HG03520 (cell line): ENCODE results near the gene SCAI.
"Not testable (repeated sequence)": the region's sequence is repeated elsewhere in the genome, so short reads cannot be mapped to it uniquely, and the experiment has no call there.

Experiments
- ATAC-seq: cut with Tn5 transposase; IDR thresholded peaks from one replicate; pipeline ENCODE4 v1.9.1; 2021; ENCODE audit warnings: mild to moderate bottlenecking, moderate library complexity; ENCODE audit not compliant: unreplicated experiment

Gene SCAI

DNA sequence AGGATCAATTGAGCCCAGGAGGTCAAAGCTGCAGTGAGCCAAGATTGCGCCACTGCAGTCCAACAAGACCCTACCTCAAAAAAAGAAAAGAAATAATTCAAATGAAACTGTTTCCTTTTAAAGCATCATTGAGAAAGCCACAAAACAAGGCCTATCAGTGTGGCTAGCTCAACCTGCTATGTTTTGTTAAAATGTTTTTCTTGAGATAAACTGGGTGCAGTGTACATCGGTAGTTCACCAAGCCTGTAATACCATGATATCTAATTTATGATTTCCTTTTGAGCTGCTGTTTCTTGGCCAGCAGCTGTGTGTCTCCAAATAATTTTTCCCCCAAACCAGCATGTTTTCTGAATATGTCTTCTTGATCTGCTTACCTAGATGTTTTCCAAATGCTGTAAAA is 105.2 kb downstream of the SCAI start:
- no peak for ATAC-seq

DNA sequence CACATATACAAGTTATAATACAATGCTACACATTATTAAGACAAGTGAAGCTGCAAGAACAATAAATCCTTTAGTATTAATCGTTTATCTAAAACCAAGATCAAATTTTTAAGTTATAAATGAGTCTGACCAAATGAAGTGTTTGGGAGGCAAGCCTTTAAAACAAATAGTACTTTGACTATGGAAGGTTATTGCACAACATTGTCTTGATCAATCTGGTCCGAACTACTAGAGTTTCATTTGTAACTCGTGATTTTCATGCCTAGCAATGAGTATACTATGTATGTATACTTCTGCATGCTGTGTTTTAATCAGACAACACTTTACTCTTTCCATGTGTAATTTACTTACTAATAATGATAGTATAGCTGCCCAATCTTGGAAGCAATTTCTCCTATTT is 115.3 kb downstream of the SCAI start:
- ATAC-seq, result no peak

DNA sequence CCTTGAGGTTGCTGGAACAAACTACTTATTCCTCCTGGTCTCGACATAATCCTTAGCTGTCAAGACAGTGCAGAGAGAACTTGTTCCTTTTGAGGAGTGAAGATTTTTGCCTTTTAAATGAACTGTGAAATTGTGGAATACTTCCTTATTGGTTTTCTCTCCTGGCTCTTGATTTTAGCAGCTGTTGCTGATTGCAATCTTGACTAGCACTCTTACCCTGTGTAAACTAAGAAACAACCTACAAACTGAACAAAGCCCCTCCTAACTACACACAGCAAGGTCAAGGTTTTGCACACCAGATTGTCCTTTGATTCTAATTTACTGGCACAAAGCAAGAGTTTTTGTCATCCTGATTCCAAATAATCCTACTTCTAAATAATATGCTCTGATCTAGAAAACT is 118.4 kb downstream of the SCAI start:
- no peak for ATAC-seq

DNA sequence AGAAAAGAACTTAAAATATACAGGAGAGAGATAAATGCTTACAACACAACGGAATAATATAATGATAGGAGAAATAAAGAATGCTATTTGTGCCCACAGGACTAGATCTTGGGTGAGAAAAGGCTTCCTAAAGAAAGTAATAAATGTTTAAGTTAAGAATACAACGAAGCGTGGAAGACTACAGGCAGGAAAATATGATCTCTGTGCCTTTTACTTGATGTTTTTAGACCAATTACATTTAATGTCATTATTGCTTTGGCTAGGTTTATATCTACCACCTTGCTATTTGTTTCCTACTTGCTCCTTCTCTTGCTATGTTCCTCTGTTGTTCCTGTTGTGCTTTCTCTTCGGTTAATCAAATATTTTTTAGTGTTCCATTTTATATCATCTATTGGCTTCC is 122.3 kb downstream of the SCAI start:
- ATAC-seq, result no peak

DNA sequence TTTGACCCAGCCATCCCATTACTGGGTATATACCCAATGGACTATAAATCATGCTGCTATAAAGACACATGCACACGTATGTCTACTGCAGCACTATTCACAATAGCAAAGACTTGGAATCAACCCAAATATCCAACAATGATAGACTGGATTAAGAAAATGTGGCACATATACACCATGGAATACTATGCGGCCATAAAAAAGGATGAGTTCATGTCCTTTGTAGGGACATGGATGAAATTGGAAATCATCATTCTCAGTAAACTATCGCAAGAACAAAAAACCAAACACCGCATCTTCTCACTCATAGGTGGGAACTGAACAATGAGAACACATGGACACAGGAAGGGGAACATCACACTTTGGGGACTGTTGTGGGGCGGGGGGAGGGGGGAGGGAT is 127.7 kb downstream of the SCAI start:
- not testable (repeated sequence) for ATAC-seq

DNA sequence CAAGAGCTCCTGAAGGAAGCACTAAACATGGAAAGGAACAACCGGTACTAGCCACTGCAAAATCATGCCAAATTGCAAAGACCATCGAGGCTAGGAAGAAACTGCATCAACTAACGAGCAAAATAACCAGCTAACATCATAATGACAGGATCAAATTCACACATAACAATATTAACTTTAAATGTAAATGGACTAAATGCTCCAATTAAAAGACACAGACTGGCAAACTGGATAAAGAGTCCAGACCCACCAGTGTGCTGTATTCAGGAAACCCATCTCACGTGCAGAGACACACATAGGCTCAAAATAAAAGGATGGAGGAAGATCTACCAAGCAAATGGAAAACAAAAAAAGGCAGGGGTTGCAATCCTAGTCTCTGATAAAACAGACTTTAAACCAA is 131.3 kb downstream of the SCAI start:
- not testable (repeated sequence) for ATAC-seq

DNA sequence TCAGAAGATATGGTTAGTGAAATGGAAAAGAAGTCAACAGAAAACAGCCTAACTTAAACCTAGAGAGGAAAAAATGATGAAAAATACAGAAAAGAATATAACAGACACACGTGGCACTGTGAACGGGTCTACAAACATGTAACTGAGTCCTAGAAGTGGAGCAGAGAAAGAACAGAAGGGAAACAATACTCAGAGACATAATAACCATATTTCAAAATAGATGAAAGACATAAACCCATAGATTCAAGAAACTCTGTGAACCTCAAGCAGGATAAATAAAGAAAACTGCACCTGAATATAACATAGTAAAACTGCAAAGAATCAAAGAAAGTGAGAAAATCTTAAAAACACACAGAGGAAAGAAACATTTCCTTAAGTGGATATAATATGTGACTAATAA is 134.7 kb downstream of the SCAI start:
- no peak for ATAC-seq

DNA sequence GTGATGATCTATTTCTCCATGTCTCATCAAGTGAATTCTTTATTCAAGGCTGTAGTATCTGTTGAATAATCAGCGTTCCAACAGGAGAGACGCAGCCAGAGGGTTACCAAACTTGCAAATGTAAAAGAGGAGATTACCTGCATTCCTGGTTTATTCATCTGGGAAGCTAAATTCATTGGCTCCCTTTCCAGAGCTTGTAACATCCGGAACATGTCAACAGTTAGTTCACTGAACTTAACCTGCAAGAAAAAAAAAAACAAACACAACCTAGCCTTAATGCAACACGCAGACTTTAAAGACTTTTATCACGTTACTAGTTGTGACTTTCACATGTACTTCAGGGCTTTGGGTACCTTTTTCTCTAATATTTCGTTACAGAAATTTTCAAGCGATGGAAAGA is 140.0 kb downstream of the SCAI start:
- no peak for ATAC-seq

DNA sequence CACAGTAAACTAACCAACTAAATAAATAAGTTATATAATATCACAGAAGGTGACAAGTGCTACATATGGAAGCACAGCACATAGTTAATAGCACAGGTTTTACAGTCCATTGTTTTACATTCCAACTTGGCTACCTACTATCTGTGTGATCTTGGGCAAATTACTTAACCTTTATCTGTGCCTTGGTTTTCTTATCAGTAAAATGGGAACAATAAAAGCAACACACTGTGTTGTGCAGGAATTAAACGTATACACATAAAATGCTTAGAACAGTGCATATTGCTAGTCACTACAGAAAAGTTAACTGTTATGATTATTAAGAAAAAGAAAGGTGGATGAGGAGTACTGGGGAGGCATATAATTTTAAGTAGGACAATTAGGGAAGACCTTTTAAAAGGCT is 159.6 kb downstream of the SCAI start:
- no peak for ATAC-seq

DNA sequence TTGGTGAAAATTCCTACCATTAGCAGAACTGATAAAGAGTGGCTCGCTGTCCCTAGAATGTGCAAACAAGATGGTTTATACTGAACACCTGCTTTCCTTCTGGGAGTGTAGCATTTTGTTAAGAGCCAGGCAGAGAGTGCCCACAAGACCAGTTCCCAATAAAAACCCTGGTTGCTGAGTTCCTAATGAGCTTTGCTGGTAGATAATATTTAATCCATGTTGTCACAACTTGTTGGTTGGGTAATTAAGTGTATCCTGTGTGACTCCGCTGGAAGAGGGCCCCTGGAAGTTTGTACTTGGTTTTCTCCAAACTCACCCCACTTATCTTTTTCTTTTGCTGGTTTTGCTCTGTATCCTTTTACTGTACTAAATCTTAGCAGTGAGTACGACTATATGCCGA is 162.9 kb downstream of the SCAI start:
- no peak for ATAC-seq

DNA sequence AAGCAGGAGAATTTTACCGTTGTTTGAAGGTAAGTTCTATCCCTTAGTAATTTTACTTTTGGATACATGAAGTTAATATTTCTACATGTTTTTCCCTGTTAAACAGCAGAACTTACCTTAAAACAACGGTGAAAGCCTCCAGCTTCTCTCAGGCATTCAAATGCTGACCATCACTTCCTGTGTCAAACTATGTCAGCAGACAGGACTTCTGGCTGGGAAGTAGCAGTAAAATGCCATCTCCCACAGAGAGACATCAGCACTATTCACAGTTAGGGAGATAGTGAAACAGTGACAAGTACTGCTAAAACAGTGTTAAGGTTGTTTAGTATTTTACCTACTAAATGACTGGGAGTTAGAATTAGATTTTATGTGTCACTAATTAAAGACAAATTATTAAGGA is 168.2 kb downstream of the SCAI start:
- no peak for ATAC-seq

DNA sequence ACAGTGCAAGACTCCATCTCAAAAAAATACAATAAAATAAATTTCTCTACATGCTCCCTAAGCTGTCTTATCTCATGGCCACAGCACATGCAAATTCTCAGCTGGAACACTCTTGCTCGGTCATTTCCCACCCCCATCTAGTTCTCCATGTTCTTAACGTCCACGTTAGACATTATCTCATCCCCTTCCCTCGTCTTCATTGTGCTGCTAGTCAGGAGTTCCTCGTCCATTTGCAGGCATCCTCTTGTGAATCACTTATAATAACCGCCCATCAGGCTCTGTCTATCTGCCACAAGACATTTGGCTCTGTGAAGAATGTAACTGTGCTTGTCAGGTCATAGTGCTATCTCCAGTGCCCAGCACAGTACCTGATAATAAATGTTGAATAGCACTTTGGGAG is 169.5 kb downstream of the SCAI start:
- no peak for ATAC-seq

DNA sequence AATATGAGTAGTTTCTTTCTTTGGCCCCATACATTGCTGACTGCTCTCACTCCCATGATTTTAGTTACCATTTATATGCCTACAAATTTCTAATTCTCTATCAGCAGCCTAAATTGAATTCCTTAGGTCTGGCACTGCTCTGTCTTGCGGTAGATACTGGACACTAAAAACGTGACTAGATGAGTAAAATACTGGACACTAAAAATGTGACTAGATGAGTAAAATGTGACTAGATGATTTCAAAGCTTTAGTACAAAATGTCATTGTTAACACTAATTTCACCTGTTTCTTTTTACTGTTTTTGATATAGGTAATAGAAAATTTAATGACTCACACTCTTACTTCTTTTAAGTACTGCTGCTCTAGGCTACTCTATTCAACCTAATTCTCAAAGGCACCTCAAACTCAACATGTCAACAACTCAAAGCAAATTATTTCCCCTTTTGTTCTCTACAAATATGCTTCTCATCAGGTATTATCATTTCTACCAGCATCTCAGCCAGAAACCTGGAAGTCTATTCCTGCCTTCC is 171.0 kb downstream of the SCAI start:
- ATAC-seq, result no peak

DNA sequence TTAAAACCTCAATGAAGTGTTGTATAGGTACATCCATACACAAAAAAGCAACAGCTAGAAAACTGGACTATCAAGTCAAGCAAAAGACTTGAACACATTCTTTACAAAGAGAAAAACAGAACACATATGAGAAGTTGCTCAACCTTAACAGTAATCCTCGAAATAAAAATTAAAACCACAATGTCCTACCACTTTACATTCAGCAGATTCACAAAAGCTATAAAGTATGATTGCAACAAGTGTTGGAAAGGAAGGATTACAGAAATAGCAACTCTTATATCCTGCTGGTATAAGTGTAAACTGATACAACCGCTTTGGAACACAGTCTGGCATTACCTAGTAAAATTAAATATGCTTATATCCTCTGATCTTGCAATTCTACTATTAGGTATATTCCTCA is 173.9 kb downstream of the SCAI start:
- ATAC-seq, result no peak

DNA sequence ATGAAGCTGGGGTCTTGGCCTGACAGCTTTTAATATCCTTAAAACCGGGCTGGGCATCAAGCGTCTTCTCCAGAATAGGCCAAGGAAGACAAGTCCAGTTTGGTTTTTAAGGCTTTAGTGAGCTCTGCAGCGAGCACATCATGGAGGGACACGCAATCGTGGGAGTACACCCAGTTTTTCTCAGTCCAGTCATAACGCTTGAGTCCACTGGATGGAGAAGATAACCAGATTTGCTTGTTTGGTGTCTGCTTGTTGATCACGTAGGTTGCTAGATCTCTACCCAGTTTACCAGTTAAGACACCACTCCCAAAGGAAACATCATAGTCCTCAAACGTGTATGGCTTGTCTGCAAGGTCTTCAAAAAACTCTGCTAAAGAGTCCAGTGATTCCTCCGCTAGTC is 175.1 kb downstream of the SCAI start:
- ATAC-seq, result no peak

DNA sequence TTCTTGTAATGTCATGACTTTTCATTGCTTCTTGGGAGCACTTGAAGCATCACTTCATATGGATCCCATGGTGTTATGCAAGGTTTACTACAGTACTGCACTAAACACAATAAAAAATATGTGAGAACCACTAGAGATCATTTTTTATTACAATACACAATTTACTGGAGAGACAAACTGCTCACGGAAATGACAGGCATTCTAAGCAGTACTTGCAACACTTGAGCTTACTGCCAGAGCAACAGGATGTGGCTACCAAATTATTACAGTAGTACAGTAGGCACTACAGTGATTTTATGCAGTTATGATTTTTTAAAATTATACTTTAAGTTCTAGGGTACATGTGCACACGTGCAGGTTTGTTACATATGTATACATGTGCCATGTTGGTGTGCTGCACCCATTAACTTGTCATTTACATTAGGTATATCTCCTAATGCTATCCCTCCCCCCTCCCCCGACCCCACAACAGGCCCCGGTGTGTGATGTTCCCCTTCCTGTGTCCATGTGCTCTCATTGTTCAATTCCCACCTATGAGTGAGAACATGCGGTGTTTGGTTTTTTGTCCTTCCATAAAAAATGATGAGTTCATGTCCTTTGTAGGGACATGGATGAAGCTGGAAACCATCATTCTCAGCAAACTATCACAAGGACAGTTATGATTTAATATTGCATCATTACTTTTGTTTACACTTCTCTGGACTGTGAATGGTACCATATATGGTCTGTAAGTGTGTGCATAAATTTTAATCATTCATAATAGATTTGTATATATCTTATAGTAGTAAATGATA is 177.4 kb downstream of the SCAI start:
- not testable (repeated sequence) for ATAC-seq

DNA sequence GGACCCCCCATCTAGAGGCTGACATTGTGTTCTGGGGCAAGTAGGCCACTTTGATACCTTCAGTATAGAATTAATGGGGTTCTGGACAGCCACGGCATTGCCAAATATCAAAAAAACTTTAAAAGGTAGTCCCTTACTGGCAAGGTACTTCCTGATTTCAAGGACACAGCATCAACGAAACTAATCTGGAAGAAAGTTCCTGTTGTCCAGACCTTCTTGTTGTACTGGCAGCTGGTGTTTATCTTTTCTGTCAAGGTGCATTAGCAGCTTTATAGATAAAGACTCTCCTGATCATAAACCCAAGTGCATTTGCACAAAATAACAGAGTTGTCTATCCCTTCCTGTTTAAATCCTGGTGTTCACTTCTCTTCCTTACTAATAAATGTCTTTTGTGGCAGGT is 178.7 kb downstream of the SCAI start:
- ATAC-seq, result no peak

DNA sequence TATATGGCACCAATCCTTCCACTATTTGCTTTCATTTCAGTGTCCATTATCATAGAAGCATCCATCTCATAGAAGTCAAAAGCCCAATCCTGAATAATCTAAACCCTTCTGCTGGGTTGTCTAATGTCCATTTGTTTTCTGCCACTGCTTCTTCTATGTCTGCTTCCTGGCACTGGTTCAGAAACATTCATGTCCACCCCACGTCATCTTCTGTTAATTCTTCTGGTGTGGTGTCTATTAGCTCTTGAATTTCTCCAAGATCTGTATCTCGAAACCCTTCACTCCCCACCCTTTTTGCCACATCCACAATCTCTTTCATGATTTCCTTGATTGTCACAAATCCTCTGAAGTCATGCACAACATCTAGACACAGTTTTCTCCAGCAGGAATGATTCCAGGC is 179.3 kb downstream of the SCAI start:
- ATAC-seq, result no peak

DNA sequence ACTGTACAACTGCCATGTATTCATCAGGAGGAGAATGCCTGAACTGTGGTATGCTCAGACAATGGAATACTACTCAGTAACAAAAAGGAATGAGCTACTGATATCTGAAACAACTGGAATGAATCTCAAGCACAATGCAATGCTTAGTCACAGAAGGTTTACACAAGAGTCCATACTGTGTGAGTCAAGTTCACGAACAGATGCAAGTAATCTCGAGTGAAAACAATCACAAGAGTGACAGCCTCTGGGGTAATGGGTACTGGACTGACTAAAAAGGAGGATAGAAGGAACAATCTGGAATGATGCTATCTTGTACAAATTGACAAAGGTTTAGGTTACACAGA is 182.9 kb downstream of the SCAI start:
- no peak for ATAC-seq

DNA sequence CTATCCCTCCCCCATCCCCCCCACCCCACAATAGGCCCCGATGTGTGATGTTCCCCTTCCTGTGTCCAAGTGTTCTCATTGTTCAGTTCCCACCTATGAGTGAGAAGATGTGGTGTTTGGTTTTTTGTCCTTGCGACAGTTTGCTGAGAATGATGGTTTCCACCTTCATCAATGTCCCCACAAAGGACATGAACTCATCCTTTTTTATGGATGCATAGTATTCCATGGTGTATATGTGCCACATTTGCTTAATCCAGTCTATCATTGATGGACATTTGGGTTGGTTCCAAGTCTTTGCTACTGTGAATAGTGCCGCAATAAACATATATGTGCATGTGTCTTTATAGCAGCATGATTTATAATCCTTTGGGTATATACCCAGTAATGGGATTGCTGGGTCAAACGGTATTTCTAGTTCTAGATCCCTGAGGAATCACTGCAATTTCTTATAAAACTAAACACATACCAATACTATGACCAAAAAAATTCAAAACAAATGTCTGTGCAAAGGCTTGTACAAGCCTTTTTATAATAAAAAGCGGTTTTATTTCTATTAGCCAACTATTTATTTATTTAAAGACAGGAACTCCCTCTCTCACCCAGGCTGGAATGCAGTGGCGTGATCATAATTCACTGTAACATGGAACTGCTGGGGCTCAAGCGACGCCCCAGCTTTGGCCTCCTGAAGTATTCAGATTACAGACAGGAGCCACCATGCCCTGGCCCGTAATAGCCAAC is 183.5 kb downstream of the SCAI start:
- not testable (repeated sequence) for ATAC-seq

DNA sequence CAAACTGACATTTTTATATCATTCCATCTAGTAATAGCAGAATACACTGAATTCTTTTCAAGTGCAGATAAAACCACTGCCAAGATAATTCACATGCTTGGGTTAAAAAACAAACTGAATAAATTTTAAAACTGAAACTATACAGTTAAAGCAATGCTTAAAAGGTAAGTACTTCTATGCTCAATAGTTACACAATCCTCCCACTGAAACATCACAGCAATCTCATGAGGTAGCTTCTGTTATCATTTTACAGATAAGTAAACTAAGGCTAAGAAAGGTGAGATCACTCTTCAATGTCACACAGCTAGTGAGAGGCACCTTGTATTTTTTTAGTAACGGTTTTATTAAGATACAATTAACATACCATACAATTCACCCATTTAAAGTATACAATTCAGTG is 189.1 kb downstream of the SCAI start:
- ATAC-seq, result no peak

DNA sequence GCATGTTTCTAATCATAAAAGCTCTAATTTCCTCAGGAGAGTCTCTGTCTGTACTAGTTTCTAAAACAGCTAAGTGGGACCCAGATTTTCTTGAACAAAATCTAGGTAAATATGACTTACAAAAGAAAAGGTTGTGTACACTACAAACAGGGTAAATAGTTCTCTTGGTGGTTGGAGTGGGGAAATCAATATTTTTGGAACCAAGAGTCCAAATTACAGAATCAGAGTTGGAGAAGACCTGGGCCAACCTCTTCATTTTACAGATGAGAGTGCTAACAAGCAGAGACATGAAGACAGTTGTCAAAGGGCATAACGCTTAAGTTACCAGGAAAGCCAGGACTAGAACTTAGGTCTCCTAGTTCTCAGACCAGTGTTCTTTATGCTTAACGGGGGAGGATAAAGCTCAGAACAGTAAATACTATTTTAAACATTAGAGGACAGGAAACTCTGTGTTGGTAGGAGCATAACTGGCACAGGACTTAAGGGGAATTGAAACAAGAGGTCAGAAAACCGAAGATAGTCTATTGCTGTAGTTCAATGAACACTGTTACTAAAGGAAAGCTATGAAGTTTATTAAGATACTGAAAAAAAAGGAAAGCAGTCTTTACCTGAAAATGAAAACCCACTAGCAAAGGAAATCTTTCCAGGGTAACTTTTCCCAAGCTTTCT is 193.1 kb downstream of the SCAI start:
- no peak for ATAC-seq
